NCI-H2107 treated with DMSO at 0.1 percent for 48 hours (cell line): ENCODE measurements around the gene KCNQ1.

Experiments
- DNase-seq: peaks from one replicate; lab custom pipeline; 2025; ENCODE audit not compliant: unreplicated experiment; lab: John Stamatoyannopoulos, UW

KCNQ1 gene

DNA sequence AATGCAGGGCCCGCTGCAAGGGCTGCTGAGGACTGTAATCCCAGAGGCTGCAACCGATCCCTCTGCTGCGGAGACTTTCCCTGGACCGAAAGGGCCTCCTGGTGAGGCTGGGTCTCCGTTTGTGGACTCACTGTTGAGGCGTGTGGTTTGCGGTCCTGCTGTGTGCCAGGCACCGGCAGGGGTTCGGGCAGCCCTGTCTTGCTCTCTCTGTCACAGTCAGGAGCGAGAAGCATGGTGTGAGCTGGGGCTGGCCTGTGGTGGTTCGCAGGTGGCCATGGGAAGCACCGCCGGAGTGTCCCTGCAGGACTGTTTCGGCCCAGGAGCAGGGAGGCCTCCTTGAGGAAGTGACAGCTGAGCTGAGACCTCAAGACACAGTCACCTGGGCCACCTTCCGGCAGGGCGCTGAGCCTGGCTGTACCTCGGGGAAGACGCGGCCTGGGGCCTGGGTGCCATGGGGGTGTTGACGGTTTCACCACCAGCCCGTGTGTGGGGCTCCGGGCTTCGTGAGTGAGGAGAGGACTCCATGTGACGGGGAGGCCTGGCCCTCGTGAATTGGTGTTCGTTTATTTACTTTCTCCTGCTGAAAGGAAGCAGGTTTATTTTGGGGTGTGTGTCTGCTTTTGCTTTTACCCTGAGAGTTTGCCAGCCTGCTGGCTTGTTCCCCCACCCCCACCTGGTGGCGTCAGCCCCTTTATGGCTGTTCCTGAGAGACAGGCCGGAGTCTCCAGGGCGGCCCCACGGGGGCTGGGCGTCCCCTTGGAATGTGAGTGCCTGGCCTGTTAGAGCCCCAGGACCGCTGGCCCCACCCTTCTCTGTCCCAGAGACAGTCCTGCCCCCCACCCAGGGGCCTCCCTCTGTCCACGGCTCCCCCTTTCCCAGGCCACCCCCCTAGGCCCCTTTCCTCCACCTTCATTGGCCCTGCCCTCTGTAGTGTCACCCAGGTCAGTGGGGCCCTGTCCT, 132.5 kb downstream of the KCNQ1 start:
- no peak for DNase-seq

DNA sequence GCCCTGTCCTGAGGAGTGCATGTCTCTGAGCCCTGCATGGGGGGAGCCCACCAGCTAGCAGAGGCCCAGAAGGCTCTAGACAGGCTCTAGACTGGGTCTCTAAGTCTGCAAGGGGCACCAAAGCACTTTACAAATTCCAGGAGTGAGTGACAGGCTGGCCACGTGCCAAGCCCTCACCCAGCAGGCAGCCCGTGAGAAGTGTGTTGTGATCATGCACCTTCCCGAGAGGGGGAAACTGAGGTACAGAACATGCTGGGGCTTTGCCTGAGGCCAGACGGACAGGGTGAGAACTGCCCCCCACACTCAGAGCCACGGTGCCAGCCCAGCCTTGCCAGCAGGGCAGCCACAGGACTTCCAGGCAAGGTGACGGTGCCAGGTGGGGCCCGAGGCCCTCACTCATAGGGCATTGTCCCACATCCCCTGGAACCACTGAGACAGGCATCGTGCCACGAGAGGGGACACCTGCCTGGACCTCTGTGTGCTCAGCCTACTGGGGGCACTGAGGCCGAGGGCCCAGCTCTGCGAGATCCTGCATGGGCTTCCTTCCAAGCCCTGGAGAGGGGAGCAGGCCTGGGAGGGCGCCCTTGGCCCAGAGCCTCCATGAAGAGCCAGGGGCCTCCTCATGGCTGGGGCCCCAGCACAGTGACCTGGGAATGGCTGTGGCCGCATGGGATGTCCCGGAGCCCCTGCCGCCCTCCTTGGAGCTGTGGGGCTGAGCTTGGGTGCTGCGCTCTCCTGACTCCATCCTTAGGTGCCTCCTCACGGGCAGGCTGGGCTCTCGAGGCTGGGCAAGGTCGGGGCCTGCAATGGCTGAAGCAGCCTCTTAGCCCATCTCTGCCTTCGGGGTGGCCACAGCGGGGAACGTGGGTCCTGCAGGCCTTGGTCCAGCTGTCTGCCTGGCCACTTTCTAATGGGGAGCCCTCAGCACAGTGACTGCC, 133.5 kb downstream of the KCNQ1 start:
- no peak for DNase-seq

DNA sequence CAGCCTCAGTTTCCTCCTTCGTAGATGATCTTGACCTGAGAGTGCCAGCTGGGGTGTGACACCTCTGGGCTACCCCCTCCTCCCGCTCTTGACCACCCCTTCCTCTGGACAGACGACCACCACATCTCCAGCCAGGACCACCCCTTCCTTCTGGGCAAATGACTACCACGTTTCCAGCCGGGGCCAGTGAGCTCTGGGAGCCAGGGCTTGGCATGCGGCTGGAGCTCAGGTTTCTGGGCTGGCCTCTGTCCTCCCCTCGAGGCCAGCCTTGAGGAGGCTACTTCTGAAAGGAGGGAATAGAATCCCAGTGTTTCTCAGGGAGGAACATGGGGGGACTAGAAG, 134.1 kb downstream of the KCNQ1 start:
- DNase-seq: no peak

DNA sequence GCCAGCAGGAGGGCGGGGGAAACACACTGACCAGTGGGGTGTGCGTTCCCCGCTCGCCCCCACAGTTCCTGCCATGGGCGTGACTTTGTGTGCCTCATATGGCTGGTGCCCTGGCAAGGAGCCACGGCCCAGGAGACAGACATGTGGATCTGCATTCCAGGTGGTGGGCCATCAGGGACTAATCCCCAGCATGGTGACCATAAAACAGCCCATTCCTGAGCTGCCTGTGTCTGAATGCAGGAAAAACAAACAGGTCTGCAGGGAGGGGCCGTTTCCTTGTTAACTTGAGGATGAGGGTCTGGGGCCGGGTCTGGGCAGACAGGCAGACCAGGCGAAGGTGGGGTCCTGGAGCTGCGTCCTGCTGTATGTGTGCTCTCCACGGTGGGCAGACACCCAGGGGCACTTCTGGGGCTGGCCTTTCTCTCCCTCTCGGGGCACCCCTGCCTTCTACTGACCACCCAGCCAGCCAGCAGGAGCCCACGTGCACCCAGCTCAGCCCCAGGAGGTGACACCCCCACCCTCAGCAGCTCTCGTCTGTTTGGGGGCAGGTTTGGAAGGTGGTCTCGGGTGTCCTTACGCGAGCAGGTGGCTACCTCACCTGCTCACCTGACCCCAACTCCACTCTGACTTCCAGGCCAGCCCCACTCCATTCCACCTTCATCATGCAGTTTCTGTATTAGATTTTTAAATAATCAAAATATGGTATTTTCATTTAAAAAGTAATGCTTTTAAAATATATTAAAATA, 134.7 kb downstream of the KCNQ1 start:
- DNase-seq: no peak

DNA sequence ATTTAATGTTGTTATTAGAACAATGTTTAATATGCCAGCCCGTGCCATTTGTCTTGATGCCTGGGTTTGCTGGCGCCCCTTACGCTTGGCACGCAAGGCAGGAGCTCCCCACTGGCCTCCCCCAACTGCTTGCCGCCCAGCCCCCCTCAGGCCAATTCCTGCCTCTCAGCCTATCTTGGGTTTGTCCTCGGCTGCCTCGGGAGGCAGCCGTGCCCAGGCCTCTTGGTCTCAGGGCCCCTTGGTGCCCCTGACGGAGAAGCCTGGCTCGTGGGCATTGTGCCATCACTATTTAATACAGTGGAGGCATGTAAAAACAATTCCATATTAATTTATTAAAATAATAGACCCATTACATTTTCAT, 135.2 kb downstream of the KCNQ1 start:
- DNase-seq: no peak

DNA sequence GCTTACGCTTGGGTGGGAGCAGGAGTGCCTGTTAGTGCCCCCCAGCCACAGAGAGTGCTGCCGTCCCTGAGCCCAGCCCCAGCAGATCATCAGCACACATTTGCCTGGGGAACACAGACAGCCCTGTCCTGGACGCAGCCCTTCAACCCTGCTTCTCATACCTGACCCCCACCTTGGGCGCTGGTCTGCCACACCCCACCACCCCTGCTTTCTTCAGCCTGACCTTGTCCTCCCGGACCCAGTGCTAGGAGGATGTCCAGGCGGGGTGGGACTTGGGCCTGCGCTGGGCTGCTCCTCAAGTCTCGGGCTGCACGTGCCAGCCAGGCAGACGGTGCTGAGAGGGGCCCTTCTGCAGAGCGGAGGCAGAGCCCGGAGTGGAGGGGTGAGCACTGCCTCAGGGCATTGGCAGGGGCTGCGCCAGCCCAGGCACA, 135.8 kb downstream of the KCNQ1 start:
- DNase-seq: no peak

DNA sequence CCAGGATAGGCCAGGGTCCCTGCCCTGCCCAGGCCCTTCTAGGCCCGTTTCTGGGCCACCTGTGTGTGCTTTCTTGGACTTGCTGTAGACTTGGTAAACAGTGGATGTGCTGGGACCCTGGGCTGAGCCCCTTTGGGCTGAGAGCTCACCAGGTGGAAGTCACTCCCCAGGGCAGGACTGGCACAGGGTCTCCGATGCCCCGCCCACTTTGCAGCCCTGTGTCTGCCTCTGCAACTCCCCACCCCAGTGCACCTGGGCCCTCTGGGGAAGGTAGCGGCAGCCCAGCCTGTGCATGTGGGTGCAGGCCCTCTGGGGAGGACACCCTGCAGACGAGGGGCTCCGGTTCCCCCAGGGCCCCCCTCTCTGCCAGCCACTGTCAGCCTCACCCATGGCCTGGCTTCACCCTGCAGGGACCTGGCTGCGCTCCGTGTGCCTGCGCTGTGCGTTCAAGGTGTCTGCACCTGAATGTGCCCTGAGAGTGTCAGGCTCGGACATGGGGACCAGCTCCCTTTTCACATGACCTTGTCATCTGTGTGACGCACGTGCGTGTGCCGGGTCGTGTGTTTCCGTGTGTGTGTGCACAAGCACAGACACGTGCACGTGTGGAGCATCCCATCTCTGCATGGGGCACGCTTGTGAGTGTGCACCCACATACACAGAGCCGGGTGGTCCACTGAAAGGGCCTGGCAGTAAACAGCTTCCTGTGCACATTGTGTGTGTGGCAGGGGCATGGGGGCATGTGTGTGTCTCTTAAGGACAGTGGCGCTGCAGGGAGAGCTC, 136.5 kb downstream of the KCNQ1 start:
- no peak for DNase-seq

DNA sequence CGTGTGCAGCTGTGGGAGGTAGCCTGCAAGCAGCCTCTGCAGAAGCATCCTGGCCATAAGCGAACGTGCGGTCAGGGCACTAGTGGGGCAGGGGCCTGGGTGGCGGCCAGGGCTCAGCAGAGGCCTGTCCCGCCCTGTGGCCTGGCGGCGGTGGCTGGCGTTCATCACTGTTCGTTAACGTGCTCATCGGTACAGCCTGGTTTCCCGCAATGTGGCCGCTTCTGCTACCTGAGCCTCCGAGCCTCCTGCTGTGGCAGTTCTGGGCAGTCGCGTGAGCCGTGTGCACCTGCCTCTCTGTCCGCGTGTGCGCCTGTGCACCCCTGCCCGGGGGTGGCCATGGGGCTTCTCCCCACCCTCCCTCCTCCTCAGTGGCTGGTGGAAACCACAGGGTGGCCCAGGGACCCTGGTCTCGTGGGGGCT, 137.1 kb downstream of the KCNQ1 start:
- DNase-seq: no peak

DNA sequence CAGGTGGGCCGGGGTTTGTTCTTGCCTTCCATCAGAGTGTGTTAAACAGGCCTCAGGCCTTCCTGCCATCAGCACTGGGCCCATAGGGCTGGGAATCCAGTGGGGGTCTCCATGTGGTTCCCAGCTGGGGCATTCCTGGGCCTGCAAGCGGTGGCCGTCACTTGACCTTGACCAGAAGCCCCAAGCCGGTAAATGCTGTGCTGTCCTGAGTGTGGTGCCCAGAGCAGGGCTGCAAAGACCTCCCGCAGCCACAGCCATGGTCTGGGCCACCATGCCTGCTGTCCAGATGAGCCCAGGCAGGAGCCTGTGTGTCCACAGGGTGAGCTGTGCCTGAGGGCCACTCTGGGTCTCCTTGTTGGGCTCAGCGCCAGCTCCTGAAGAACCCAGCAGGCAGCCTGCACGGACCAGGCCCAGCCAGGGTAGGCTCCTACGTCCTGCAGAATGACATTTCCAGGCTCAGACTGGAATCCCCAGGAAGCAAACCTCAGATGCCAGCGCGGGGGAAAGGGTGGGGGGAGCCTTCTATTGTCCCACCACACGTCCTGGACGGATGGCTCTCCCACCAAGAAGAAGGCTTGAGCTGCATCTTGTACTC, 137.6 kb downstream of the KCNQ1 start:
- DNase-seq: no peak

DNA sequence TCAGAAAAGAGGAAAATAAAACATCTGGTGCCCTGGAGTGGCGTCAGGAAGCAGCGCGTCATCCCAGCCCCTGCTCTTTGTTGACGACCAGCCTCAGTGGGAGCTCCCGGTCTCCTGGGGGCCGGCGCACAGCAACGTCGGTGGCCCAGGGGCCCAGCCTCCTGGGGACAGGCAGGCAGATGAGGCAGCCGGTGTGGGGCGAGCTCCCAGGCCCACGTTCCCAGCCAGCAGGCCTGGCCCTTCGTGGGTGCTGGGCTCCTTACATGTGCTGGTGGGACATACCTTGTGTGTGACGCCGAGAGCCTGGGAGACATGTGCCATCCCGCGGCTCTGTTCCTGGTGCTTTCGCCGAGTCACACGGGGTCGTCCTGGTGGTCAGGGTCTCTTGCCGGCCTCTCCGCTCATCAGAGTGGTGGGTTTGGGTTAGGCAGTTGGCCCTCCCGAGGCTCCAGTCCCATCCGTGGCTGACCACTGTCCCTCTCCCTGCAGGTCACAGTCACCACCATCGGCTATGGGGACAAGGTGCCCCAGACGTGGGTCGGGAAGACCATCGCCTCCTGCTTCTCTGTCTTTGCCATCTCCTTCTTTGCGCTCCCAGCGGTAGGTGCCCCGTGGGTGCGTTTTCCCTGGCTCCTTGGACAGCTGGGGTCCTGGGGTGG, 138.3 kb downstream of the KCNQ1 start:
- no peak for DNase-seq

DNA sequence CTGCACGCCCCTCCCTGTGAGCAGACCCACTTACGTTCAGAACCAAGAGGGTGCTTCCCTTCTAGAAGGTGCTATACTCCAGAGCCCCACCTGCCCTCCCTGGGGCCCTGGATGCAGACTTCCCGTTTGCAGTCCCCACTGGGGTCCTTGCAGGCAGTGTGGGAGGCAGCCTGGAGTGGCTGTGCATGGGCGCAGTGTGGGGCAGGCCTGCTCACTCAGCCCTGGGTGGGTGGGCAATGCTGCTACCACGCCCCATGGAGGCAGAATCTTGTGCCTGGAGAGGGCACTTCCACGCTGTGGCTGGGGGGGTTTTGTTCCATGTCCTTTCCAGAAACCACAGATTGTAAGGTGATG, 138.8 kb downstream of the KCNQ1 start:
- no peak for DNase-seq

DNA sequence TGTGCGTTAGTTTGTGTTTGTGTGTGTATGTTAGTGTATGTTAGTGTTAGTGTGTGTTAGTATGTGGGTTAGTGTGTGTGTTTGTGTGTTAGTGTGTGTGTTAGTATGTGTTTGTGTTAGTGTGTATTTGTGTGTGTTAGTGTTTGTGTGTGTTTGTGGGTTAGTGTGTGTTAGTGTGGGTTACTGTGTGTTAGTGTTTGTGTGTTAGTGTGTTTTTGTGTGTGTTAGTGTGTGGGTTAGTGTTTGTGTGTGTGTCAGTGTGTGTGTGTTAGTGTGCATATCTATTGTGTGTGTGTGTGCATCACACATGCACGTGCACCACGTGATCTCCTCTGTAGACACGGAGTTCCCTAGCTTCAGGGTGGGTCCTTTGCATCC, 139.6 kb downstream of the KCNQ1 start:
- no peak for DNase-seq

DNA sequence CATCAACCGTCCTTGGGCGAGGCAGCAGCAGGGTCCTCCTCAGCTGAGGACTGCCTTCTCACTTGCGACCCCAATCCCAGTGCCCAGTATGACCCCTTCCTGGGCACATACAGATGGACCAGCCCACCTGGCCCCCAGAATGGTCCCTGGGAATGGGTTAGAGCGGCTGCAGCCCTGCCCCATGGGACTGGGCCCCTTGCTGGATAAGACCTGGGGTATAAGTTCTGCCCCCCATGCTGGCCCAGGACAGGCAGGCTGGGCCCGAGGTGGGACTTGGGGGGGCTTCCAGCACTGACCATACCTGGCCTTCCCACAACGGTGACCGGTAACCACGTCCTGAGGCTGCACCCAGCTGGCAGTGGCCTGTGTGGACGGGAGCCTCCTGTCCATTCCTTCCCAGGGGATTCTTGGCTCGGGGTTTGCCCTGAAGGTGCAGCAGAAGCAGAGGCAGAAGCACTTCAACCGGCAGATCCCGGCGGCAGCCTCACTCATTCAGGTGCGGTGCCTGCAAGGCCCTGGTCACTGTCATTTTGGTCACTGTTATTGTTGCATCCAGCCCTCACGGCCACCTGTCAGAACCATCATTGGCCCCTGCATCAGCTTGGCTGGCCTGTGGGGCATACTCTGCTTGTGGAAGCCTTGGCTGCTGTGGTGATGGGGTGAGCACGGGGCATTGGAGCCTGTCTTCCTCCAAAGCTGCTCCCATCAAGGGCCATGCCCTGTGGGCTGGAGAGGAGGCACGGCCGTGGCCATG, 140.2 kb downstream of the KCNQ1 start:
- DNase-seq: no peak

DNA sequence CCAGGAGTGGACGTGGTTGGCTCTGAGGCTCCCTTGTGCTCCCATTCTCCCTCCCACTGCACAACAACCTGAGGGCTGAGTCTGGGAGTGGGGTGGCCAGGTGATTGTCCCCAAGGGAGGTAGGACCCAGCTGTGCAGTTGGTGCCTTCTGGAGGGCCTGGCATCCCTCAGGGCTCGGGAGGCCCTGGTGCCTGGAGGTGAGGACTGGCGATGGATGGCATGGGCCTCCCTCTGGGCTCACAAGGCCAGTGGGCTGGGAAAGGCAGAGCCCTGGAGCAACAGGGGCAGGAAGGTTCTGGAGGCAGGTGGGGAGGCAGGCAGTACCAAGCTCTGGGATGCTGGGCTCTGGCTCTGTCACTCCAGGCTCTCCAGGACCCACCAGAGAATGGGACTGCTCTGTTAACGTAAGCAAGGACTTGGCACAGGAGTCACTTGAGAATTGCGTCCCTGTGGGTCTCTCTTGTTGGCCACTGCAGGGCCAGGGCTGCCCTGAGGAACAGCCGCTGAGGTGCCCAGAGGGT, 140.8 kb downstream of the KCNQ1 start:
- no peak for DNase-seq

DNA sequence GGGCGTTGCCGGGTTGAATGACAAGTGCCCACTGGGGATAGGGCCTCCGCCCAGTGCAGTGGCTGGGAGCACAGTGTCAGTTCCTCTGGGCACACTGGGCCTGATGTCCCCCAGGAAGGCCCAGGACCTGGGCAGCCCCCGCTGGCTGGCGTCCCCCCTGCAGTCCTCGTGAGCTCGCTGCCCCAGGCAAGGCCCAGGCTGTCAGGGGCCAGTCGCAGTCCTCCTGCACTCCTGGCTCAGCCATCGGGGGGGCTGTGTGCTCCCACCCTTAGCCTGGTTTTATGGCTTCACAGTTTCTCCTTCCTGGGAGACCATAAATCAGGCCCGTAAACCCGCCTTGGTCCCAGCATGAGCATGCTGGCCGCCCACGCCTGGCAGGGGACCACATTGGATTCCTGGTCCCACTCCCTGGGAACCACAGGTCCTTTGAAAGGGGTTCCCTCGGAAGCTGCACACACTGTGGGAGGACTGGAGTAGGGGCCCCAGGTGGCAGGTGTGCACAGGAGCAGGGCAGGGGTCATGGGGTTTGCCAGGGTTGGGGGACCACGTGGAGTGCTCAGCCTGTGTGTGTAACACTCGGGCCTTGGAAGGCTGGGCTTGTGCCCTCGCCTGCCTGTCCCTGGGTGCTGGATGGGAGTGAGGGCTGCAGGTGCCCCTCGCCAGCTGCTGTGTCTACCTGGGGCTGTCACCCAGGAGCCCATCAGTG, 141.4 kb downstream of the KCNQ1 start:
- DNase-seq: no peak

DNA sequence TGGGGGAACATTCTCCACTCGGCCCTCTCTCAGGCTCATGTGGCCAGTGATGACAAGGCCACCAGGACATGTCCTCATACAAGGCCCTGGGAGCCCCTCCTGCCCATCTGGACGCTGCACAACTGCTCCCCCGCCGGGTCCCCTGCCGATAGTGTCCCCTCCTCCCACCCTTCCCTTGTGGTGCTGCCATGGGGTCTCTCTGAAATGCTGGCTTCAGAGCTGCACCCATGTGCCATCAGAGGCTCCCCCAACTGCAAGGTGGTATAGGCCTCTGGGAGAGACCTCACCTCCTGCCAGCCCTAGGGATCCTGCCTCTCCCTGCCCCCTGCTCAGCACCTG, 142.0 kb downstream of the KCNQ1 start:
- DNase-seq: no peak

DNA sequence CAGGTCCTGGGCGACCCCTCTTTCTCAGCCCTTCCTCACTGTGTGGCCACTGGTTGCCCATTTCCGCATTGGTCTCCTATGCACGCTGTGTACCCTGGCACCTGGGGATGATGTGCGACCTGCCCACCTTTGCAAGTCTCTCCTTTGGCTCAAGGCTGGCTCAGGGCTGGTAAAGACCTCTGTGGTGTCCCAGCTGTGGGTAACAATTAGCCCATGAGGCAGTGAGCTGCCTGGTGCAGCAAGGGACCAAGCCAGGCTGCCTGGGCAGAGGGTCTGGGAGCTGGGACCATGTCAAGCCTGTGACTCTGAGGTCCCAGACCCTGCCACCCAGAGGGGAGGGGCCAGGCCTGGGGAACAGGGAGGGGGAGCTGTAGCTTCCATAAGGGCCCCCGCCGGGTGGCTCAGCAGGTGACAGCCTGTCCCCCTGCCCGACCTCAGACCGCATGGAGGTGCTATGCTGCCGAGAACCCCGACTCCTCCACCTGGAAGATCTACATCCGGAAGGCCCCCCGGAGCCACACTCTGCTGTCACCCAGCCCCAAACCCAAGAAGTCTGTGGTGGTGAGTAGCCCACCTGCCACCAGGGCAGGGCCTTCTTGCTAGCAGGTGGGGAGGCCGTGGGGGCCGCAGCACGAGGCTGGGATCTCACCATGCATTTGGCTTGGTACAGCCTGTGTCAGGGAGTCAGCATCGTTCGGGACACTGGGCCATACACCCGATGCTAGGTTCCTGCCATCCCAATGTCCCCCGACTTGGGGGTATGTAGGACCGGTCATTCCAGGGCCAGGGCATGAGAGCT, 142.5 kb downstream of the KCNQ1 start:
- DNase-seq: no peak
